ENCODE data around the gene ZNF835. TPM values are rescaled to one million over a fixed set of nuclear protein-coding genes. Genes with fewer than 3 reads are reported as not detected.

The ZNF835 gene
- polyA plus RNA-seq, 2 of the 4 experiments (the other 2 are of a cell fraction) = not detected

DNA sequence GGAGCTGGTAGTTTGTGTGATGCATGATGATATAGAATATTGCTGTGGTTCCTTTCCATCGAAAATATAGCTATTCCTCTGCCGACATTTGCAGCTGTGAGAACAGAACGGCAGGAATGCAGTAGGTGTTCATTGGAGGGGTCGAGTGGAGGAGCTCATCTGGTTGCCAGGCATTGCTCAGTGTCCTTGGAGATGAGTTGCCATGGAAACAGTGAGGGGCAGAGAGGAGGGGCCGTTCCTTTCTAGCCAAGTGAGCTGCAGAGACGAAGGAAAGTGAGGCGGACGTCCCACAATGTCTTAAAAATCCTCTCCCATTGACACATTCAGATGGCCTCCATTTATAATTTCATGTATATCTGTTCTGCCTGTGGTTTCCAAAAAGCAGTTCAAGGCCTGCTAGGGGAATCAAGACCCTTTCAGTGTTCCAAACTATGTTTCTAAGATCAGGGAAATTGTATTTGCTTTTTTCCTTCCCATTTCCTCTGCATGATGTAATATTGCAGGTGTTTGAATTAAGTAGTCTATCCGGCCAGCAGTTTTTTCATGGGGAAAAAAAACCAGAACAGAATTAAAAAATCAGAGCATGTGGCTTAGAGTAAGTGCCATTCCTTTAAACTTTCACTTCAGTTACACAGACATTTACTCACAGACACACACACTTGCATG lies 41.2 kb upstream of the ZNF835 start:
- TF ChIP-seq CHD4 (IDR thresholded peaks at IDR 0.05; ENCODE audit: borderline replicate concordance) = no peak
- TF ChIP-seq FOSB (CRISPR knock-in tag; IDR thresholded peaks at IDR 0.05) = no peak
- TF ChIP-seq GATA3 (IDR thresholded peaks at IDR 0.05; ENCODE audit: borderline replicate concordance) = no peak
- TF ChIP-seq, protein P1, sequence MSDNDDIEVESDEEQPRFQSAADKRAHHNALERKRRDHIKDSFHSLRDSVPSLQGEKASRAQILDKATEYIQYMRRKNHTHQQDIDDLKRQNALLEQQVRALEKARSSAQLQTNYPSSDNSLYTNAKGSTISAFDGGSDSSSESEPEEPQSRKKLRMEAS (IDR thresholded peaks at IDR 0.05) = no peak
- no peak for TF ChIP-seq TFCP2L1 (CRISPR knock-in tag; IDR thresholded peaks at IDR 0.05)
- no peak for TF ChIP-seq EHF (CRISPR knock-in tag; IDR thresholded peaks at IDR 0.05)
- no peak for TF ChIP-seq CHD2 (IDR thresholded peaks at IDR 0.05; ENCODE audit: low read length, partially characterized antibody)
- TF ChIP-seq MYC (IDR thresholded peaks at IDR 0.05; ENCODE audit: borderline replicate concordance, low read length) = no peak
- TF ChIP-seq ZSCAN20 (CRISPR knock-in tag; IDR thresholded peaks at IDR 0.05) = no peak
- no peak for TF ChIP-seq SMC3 (IDR thresholded peaks at IDR 0.05)
- no peak for DNase-seq (ENCODE audit: low read depth in 1 of 2, low spot score in 1 of 2)
- H3K4me1 ChIP-seq = no peaks in the 10 kb centered on the region
- 10% methylated on average over 9 of the region's 9 CpGs for WGBS (ENCODE audit: missing lambda C conversion rate)
- no peak for ATAC-seq
- ChIA-PET POLR2A (no interaction called here), CTCF (no interaction called here)
- H3K9me3 ChIP-seq = peaks cover 58% of the 10 kb centered on the region
- no peak overlapping the region for H3K4me3 ChIP-seq
- H3K4me2 ChIP-seq = no peak overlapping the region
- no peak for FAIRE-seq
- no peak overlapping the region for H3K27ac ChIP-seq

DNA sequence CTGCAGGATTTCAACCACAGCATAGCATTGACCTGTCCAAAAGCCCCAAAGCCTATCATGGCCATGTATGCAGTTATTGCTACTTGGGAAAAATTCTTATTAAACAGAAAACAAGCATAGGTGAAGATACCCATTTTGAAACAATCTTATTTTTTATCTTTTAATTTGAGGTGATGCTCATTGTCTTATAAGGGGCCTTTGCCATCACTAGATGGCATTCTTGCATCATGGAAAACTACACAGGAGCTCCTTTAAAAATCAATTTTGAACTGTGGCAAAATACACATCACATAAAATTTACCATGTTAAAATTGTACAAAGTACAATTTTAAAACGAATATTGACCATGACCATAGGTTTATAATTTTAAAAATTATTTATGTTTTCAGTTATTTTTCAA lies 38.9 kb upstream of the ZNF835 start:
- Histone ChIP-seq H3K4me1 (no peaks in the 10 kb centered on the region), H3K4me2 (no peak overlapping the region), H3K9me3 (peaks cover 57% of the 10 kb centered on the region), H3K4me3 (no peak overlapping the region), H3K27ac (no peak overlapping the region)
- no peak for TF ChIP-seq MAFK (IDR thresholded peaks at IDR 0.05; ENCODE audit: partially characterized antibody)
- TF ChIP-seq RAD21 (conservative IDR thresholded peaks at IDR 0.05 in 1 of 2, IDR thresholded peaks at IDR 0.05 in 1 of 2) = 0 out of 5 replicates have a peak, but pooled peaks of 1 of the 2 experiments have one; percentile 4
- POLR2A ChIA-PET = no interaction called here
- CTCF ChIA-PET = no interaction called here
- 1% methylated on average over 1 of the region's 1 CpG for WGBS (ENCODE audit: missing lambda C conversion rate)
- DNase-seq (ENCODE audit: low read depth in 1 of 2, low spot score in 1 of 2) (no peak), FAIRE-seq (no peak), ATAC-seq (no peak)

DNA sequence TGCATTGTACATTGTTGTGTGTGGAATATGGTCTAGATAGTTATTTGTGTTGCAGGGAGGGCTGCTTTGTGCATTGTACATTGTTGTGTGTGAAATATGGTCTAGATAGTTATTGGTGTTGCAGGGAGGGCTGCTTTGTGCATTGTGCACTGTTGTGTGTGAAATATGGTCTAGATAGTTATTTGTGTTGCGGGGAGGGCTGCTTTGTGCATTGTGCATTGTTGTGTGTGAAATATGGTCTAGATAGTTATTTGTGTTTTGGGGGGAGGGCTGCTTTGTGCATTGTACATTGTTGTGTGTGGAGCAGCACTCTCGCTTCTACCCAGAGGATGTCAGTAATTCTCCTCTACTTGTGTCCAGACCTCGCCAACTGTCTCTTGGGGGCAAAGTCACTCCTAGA lies 36.3 kb upstream of the ZNF835 start:
- Histone ChIP-seq H3K9me3 (peaks cover 62% of the 10 kb centered on the region), H3K4me1 (no peaks in the 10 kb centered on the region), H3K27ac (no peak overlapping the region), H3K4me3 (no peak overlapping the region), H3K4me2 (no peak overlapping the region)
- TF ChIP-seq FOXS1 (CRISPR knock-in tag; IDR thresholded peaks at IDR 0.05) (no peak), CBX2 (IDR thresholded peaks at IDR 0.05; ENCODE audit: borderline replicate concordance, low read depth) (no peak), CEBPB (IDR thresholded peaks at IDR 0.05) (no peak), FOSB (CRISPR knock-in tag; IDR thresholded peaks at IDR 0.05) (no peak), HOXB13 (CRISPR knock-in tag; IDR thresholded peaks at IDR 0.05; ENCODE audit: low read depth) (no peak)
- TF ChIP-seq, protein P2, sequence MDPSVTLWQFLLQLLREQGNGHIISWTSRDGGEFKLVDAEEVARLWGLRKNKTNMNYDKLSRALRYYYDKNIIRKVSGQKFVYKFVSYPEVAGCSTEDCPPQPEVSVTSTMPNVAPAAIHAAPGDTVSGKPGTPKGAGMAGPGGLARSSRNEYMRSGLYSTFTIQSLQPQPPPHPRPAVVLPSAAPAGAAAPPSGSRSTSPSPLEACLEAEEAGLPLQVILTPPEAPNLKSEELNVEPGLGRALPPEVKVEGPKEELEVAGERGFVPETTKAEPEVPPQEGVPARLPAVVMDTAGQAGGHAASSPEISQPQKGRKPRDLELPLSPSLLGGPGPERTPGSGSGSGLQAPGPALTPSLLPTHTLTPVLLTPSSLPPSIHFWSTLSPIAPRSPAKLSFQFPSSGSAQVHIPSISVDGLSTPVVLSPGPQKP (IDR thresholded peaks at IDR 0.05; ENCODE audit: low read depth, low read length) = no peak
- TF ChIP-seq, protein P3, sequence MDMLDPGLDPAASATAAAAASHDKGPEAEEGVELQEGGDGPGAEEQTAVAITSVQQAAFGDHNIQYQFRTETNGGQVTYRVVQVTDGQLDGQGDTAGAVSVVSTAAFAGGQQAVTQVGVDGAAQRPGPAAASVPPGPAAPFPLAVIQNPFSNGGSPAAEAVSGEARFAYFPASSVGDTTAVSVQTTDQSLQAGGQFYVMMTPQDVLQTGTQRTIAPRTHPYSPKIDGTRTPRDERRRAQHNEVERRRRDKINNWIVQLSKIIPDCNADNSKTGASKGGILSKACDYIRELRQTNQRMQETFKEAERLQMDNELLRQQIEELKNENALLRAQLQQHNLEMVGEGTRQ (IDR thresholded peaks at IDR 0.05) = no peak
- FAIRE-seq (no peak), DNase-seq (ENCODE audit: low read depth in 1 of 2, low spot score in 1 of 2) (no peak), ATAC-seq (no peak)
- 3% methylated on average over 3 of the region's 3 CpGs for WGBS (ENCODE audit: missing lambda C conversion rate)
- CTCF ChIA-PET = no interaction called here
- POLR2A ChIA-PET = no interaction called here

DNA sequence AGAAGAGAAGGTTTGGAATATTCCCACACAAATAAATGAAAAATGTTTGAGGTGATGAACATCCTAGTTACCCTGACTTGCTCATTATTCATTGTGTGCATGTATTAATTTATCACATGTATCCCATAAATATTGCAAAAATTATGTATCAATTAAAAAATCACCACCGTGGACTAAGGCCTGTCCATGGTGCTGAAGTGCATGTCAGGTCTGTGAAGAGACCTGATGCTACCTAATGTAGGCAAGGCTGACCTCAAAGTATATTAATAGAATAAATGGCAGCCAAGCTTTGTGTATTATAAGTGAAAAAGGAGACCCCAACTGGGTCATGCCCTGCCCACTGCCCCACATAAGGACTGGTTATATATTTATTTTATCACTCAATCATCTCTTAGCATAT lies 34.4 kb upstream of the ZNF835 start:
- 3% methylated on average over 1 of the region's 1 CpG for WGBS (ENCODE audit: missing lambda C conversion rate)
- no peak for FAIRE-seq
- ATAC-seq = no peak
- TF ChIP-seq, protein P4, sequence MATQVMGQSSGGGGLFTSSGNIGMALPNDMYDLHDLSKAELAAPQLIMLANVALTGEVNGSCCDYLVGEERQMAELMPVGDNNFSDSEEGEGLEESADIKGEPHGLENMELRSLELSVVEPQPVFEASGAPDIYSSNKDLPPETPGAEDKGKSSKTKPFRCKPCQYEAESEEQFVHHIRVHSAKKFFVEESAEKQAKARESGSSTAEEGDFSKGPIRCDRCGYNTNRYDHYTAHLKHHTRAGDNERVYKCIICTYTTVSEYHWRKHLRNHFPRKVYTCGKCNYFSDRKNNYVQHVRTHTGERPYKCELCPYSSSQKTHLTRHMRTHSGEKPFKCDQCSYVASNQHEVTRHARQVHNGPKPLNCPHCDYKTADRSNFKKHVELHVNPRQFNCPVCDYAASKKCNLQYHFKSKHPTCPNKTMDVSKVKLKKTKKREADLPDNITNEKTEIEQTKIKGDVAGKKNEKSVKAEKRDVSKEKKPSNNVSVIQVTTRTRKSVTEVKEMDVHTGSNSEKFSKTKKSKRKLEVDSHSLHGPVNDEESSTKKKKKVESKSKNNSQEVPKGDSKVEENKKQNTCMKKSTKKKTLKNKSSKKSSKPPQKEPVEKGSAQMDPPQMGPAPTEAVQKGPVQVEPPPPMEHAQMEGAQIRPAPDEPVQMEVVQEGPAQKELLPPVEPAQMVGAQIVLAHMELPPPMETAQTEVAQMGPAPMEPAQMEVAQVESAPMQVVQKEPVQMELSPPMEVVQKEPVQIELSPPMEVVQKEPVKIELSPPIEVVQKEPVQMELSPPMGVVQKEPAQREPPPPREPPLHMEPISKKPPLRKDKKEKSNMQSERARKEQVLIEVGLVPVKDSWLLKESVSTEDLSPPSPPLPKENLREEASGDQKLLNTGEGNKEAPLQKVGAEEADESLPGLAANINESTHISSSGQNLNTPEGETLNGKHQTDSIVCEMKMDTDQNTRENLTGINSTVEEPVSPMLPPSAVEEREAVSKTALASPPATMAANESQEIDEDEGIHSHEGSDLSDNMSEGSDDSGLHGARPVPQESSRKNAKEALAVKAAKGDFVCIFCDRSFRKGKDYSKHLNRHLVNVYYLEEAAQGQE (IDR thresholded peaks at IDR 0.05) = peak; percentile 80
- TF ChIP-seq FOSL2 (IDR thresholded peaks at IDR 0.05) (no peak), FOSL2 (CRISPR knock-in tag; IDR thresholded peaks at IDR 0.05) (no peak)
- Histone ChIP-seq H3K27ac (no peak overlapping the region), H3K4me3 (no peak overlapping the region), H3K4me2 (no peak overlapping the region), H3K4me1 (no peaks in the 10 kb centered on the region), H3K9me3 (peaks cover 59% of the 10 kb centered on the region)
- no peak for DNase-seq (ENCODE audit: low read depth in 1 of 2, low spot score in 1 of 2)
- ChIA-PET CTCF (no interaction called here), POLR2A (no interaction called here)
